ENCODE results near the gene MCTP1.

DNA sequence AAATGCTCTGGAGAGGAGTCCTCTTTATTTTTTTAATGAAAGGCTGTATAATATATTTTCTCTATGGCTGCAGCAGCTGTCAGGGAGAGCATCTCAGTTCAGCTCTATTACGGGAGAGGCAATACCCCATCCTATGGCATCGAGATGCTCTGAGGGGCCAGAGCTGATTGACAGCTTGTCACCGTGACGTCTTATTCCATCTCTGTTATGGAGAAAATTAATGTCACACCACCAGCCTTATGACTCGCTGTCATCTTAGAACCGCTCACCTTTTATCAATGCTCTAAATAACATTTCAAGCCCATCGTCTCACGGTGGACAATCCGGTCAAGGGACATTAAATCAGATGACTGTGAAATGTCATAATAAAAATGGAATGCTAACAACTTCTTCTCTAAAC, 392.9 kb downstream of the MCTP1 start:
- TF ChIP-seq, protein P1, sequence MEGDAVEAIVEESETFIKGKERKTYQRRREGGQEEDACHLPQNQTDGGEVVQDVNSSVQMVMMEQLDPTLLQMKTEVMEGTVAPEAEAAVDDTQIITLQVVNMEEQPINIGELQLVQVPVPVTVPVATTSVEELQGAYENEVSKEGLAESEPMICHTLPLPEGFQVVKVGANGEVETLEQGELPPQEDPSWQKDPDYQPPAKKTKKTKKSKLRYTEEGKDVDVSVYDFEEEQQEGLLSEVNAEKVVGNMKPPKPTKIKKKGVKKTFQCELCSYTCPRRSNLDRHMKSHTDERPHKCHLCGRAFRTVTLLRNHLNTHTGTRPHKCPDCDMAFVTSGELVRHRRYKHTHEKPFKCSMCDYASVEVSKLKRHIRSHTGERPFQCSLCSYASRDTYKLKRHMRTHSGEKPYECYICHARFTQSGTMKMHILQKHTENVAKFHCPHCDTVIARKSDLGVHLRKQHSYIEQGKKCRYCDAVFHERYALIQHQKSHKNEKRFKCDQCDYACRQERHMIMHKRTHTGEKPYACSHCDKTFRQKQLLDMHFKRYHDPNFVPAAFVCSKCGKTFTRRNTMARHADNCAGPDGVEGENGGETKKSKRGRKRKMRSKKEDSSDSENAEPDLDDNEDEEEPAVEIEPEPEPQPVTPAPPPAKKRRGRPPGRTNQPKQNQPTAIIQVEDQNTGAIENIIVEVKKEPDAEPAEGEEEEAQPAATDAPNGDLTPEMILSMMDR (IDR thresholded peaks at IDR 0.05), result no peak
- TF ChIP-seq POLR2AphosphoS5 (IDR thresholded peaks at IDR 0.05) (no peak), POLR2A (IDR thresholded peaks at IDR 0.05; ENCODE audit: low read depth) (no peak), EP300 (IDR thresholded peaks at IDR 0.05) (no peak)

All from esophagus muscularis mucosa (tissue), 4 donors.